Measurements from ENCODE around the gene NFKBIE.
"Not testable (repeated sequence)": the region's sequence is repeated elsewhere in the genome, so short reads cannot be mapped to it uniquely, and the experiment has no call there.

NFKBIE gene

GRCh38 chr6:44238687-44239350, 26.5 kb downstream of the NFKBIE start:
- no peak for DNase-seq

GRCh38 chr6:44237813-44238433, 27.4 kb downstream of the NFKBIE start:
- peak; percentile 89 for DNase-seq

- DNase-seq: peak; percentile 71
Measured at GRCh38 chr6:44237021-44237812, 28.1 kb downstream of the NFKBIE start.

- no peak for DNase-seq
Measured at GRCh38 chr6:44235891-44236516, 29.3 kb downstream of the NFKBIE start.

GRCh38 chr6:44235269-44235668, 30.1 kb downstream of the NFKBIE start:
- no peak for DNase-seq

- no peak for DNase-seq
Measured at GRCh38 chr6:44234101-44235025, 31.0 kb downstream of the NFKBIE start.

GRCh38 chr6:44233567-44234100, 31.7 kb downstream of the NFKBIE start:
- no peak for DNase-seq

- DNase-seq: no peak
Measured at GRCh38 chr6:44232676-44233566, 32.4 kb downstream of the NFKBIE start.

- not testable (repeated sequence) for DNase-seq
Measured at GRCh38 chr6:44231426-44231825, 33.9 kb downstream of the NFKBIE start.

GRCh38 chr6:44230034-44230675, 35.2 kb downstream of the NFKBIE start:
- no peak for DNase-seq

GRCh38 chr6:44229376-44230033, 35.8 kb downstream of the NFKBIE start:
- no peak for DNase-seq

- no peak for DNase-seq
Measured at GRCh38 chr6:44228836-44229235, 36.5 kb downstream of the NFKBIE start.

GRCh38 chr6:44228433-44228832, 36.9 kb downstream of the NFKBIE start:
- DNase-seq: no peak

GRCh38 chr6:44228031-44228430, 37.3 kb downstream of the NFKBIE start:
- DNase-seq: no peak

- DNase-seq: no peak
Measured at GRCh38 chr6:44227148-44227793, 38.1 kb downstream of the NFKBIE start.

GRCh38 chr6:44226368-44227147, 38.8 kb downstream of the NFKBIE start:
- DNase-seq: no peak

- DNase-seq: no peak
Measured at GRCh38 chr6:44225579-44226325, 39.6 kb downstream of the NFKBIE start.

GRCh38 chr6:44224965-44225305, 40.4 kb downstream of the NFKBIE start:
- no peak for DNase-seq

All from activated CD4-positive, CD25-positive, alpha-beta regulatory T cell treated with anti-CD3 and anti-CD28 coated beads, Interleukin-2, amount 50 U/mL, for 72 hours (primary cell).